Mesenchymal stem cell (in vitro differentiated cells and primary cell): Measurements from ENCODE around the gene EFTUD2.

ENCODE experiments used
- DNase-seq: peaks from one replicate; pipeline ENCODE4 v3.0.0-alpha.2; 2013
- H2AFZ ChIP-seq: one replicate; pipeline ENCODE4 v1.6.1; 2013; ENCODE audit warnings: low read depth, mild to moderate bottlenecking, control low read depth, inconsistent platforms, low read length, moderate library complexity
- H2AK5ac ChIP-seq: 2 replicates; pipeline ENCODE4 v1.6.1; 2013; ENCODE audit warnings: low read length, moderate library complexity, mild to moderate bottlenecking, inconsistent platforms; ENCODE audit not compliant: severe bottlenecking
- H2BK120ac ChIP-seq: one replicate; pipeline ENCODE4 v1.6.1; 2013; ENCODE audit warnings: low read depth, mild to moderate bottlenecking, inconsistent platforms, low read length, moderate library complexity
- H2BK12ac ChIP-seq, 2 experiments: one replicate each; pipeline ENCODE4 v1.6.1; 2013; ENCODE audit warnings: inconsistent platforms in 2 of 2, low read length in 2 of 2, mild to moderate bottlenecking in 2 of 2, moderate library complexity in 2 of 2, control low read depth in 1 of 2
- H2BK15ac ChIP-seq: one replicate; pipeline ENCODE4 v1.6.1; 2013; ENCODE audit warnings: mild to moderate bottlenecking, low read depth, inconsistent platforms; ENCODE audit not compliant: poor library complexity, severe bottlenecking
- H2BK5ac ChIP-seq: 2 replicates; pipeline ENCODE4 v1.6.1; 2013; ENCODE audit warnings: low read depth, mild to moderate bottlenecking, low read length, control low read depth, inconsistent platforms; ENCODE audit not compliant: poor library complexity, severe bottlenecking
- H3K14ac ChIP-seq, 2 experiments: one replicate each; pipeline ENCODE4 v1.6.1; 2013; ENCODE audit warnings: inconsistent platforms in 2 of 2, low read length in 2 of 2, control low read depth in 1 of 2, mild to moderate bottlenecking in 1 of 2, moderate library complexity in 1 of 2
- H3K18ac ChIP-seq, 2 experiments: one replicate each; pipeline ENCODE4 v1.6.1; 2013; ENCODE audit warnings: inconsistent platforms in 2 of 2, low read length in 2 of 2, control low read depth in 1 of 2, low read depth in 1 of 2, mild to moderate bottlenecking in 1 of 2
- H3K23ac ChIP-seq, 2 experiments: one replicate each; pipeline ENCODE4 v1.6.1; 2013; ENCODE audit warnings: inconsistent platforms in 2 of 2, low read length in 2 of 2, mild to moderate bottlenecking in 2 of 2, moderate library complexity in 2 of 2, control low read depth in 1 of 2
- H3K27ac ChIP-seq: 2 replicates; pipeline ENCODE4 v1.5.1; 2013; ENCODE audit warnings: mild to moderate bottlenecking, moderate library complexity, low read length, control low read depth, inconsistent platforms; ENCODE audit not compliant: poor library complexity, severe bottlenecking
- H3K27me3 ChIP-seq, 2 experiments: 2 replicates each; pipeline versions ENCODE4 v1.6.1 to v1.7.0; 2013; ENCODE audit warnings: low read length in 2 of 2, mild to moderate bottlenecking in 2 of 2, moderate library complexity in 2 of 2, control low read depth in 1 of 2, inconsistent platforms in 1 of 2; ENCODE audit not compliant: control insufficient read depth in 1 of 2, insufficient read depth in 1 of 2
- H3K36me3 ChIP-seq, 2 experiments: 2 replicates each; pipeline versions ENCODE4 v1.6.1 to v1.7.0; 2013; ENCODE audit warnings: low read length in 2 of 2, control low read depth in 1 of 2, inconsistent platforms in 1 of 2, low read depth in 1 of 2, mild to moderate bottlenecking in 1 of 2; ENCODE audit not compliant: insufficient read depth in 2 of 2, control insufficient read depth in 1 of 2
- H3K4ac ChIP-seq, 2 experiments: one replicate each; pipeline ENCODE4 v1.6.1; 2013; ENCODE audit warnings: inconsistent platforms in 2 of 2, low read length in 2 of 2, mild to moderate bottlenecking in 2 of 2, moderate library complexity in 2 of 2, control low read depth in 1 of 2, low read depth in 1 of 2
- H3K4me1 ChIP-seq: 2 replicates; pipeline ENCODE4 v1.6.1; 2013; ENCODE audit warnings: low read depth, low read length, control low read depth; ENCODE audit not compliant: control insufficient read depth, insufficient read depth
- H3K4me2 ChIP-seq: 2 replicates; pipeline ENCODE4 v1.6.1; 2013; ENCODE audit warnings: low read length, mild to moderate bottlenecking, inconsistent platforms; ENCODE audit not compliant: poor library complexity, severe bottlenecking
- H3K4me3 ChIP-seq, 2 experiments: 2 replicates each; pipeline versions ENCODE4 v1.5.1 to v1.7.0; 2013; ENCODE audit warnings: low read length in 2 of 2, mild to moderate bottlenecking in 2 of 2, control low read depth in 1 of 2, low read depth in 1 of 2; ENCODE audit not compliant: insufficient read depth in 1 of 2
- H3K79me1 ChIP-seq: replicated peaks from 2 replicates; pipeline ENCODE4 v1.6.1; 2013; ENCODE audit warnings: mild to moderate bottlenecking, control low read depth, low read length, inconsistent platforms; ENCODE audit not compliant: poor library complexity, severe bottlenecking
- H3K9ac ChIP-seq: 2 replicates; pipeline ENCODE4 v1.7.0; 2013; ENCODE audit warnings: mild to moderate bottlenecking, low read length, moderate library complexity
- H3K9me3 ChIP-seq: 2 replicates; pipeline ENCODE4 v1.7.0; 2013; ENCODE audit warnings: mild to moderate bottlenecking, low read length; ENCODE audit not compliant: control insufficient read depth
- H4K8ac ChIP-seq: one replicate; pipeline ENCODE4 v1.6.1; 2013; ENCODE audit warnings: inconsistent platforms, mild to moderate bottlenecking, low read length, moderate library complexity
- H4K91ac ChIP-seq: one replicate; pipeline ENCODE4 v1.6.1; 2013; ENCODE audit warnings: mild to moderate bottlenecking, low read length, inconsistent platforms
- WGBS: methylation state at CpG from one replicate; pipeline ENCODE4 v1.1.7; 2013; ENCODE audit warnings: mixed read lengths; 5-methylcytosine and 5-hydroxymethylcytosine counted together

Gene EFTUD2

DNA sequence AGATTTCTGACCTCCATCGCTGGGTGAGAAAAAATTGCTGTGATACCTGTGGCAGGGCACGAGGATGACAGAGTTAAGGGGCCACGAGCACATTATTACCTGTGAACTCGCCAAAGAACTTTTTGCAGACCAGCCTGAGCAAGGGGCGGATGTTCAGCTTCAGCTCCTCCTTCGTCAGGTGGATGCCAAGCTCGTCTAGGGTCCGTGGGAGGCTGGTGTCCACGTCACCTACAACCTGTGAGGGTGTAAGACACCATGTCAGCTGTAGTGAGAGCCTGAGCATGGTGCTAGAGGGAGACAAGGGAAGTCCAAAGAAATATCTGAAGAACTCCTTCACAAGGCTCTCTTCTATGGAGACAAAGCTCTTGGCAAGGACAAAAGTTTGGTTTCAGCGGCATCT lies 34.4 kb downstream of the EFTUD2 start:
- no peak overlapping the region for H2BK120ac ChIP-seq
- peaks cover 7% of the 10 kb centered on the region for H3K79me1 ChIP-seq
- H2AFZ ChIP-seq: no peak overlapping the region
- H3K18ac ChIP-seq: no peak overlapping the region
- no peak overlapping the region for H2BK5ac ChIP-seq
- no peak overlapping the region for H4K91ac ChIP-seq
- peak overlapping the region in 1 of 2 experiments; percentile 30 for H2BK12ac ChIP-seq
- 75% methylated on average over 10 of the region's 10 CpGs for WGBS
- no peaks in the 10 kb centered on the region for H3K4me1 ChIP-seq
- no peak overlapping the region for H2BK15ac ChIP-seq
- H2AK5ac ChIP-seq: no peak overlapping the region
- H3K9ac ChIP-seq: no peak overlapping the region
- H3K36me3 ChIP-seq: peaks cover 64 to 89% of the 10 kb centered on the region in 2 experiments
- no peaks in the 10 kb centered on the region for H3K9me3 ChIP-seq
- H3K27ac ChIP-seq: no peak overlapping the region
- no peak overlapping the region for H3K4me3 ChIP-seq
- no peak for DNase-seq
- no peak overlapping the region for H3K23ac ChIP-seq
- no peak overlapping the region for H3K4ac ChIP-seq
- no peaks in the 10 kb centered on the region for H3K27me3 ChIP-seq
- H3K4me2 ChIP-seq: no peak overlapping the region
- no peak overlapping the region for H3K14ac ChIP-seq
- H4K8ac ChIP-seq: no peak overlapping the region

DNA sequence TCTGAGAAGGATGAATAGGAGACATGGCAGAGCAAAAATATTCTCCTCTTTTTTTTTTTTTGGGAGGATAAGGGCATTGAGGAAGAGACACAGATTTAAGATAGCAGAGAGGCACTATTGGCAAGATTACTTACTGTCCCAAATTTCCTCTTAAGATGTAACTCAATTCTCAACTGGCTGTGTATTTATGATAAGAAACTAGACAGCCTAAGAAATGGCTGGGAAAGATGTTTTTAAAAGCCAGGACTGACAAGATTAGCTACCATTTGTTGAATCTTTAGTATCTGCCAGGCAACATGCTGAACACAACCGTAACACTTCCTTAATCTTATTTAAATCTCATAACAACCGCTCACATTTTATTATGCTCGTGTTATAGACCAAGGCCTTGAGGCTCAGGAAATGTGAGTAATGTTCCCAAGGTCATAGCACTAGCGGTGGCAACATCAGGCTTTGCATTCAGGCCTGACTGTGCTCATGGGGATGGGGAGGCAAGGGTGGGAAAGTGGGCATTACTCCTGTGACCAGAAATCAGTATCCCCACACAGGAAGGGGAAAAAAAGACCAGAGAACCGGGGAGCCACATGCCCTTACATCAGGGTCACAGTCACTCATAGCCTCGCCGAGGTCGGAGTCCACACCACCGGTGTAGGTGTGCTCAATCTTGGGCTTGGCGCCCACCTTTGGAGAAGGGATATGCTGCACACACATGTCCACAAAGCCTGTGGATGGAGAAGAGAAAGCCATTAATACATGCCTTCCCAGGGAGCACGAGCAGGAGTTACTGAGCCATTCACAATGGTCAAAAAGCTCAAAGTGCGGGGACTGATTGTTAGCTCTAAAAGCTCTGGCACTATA lies 36.0 kb downstream of the EFTUD2 start:
- DNase-seq: no peak
- Histone ChIP-seq H3K9me3 (no peaks in the 10 kb centered on the region), H3K27ac (no peak overlapping the region), H2BK15ac (no peak overlapping the region), H3K27me3 (no peaks in the 10 kb centered on the region), H3K4me3 (no peak overlapping the region), H3K18ac (no peak overlapping the region), H4K91ac (no peak overlapping the region), H3K9ac (no peak overlapping the region), H2AFZ (no peak overlapping the region), H3K14ac (no peak overlapping the region), H2BK120ac (no peak overlapping the region), H2AK5ac (no peak overlapping the region), H2BK12ac (no peak overlapping the region), H4K8ac (no peak overlapping the region), H3K4ac (no peak overlapping the region), H3K23ac (no peak overlapping the region), H3K4me1 (no peaks in the 10 kb centered on the region), H3K36me3 (peaks cover 68 to 89% of the 10 kb centered on the region in 2 experiments), H3K79me1 (peaks cover 7% of the 10 kb centered on the region), H2BK5ac (no peak overlapping the region), H3K4me2 (no peak overlapping the region)
- WGBS: 96% methylated on average over 12 of the region's 12 CpGs

DNA sequence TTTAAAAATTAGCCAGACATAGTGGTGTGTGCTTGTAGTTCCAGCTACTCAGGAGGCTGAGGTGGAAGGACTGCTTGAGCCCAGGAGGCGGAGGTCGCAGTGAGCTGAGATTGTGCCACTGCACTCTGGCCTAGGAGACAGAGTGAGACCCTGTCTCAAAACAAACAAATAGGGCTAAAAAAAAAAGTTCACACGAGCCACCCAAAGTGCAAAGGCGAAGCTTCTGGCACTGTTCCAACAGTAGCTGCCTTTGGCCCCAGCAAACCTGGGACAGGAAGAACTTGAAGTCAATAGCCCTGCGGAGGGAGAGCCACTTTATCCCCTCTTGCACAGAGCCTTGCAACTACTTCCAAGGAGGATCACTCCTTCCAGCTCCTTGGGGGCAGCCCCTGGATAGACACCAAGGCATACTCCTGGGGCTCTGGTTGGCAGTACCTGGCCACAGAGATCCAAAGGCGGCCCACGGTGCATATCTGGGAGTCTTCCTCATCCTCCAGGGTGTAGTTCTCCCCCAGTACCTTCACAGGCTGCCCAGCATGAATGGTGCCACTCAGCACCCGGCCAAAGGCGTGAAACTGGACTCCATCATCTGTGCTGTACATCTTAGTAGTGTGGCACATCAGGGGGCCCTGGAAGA lies 36.8 kb downstream of the EFTUD2 start:
- no peak overlapping the region for H3K9ac ChIP-seq
- no peak overlapping the region for H2BK15ac ChIP-seq
- no peak for DNase-seq
- no peaks in the 10 kb centered on the region for H3K4me1 ChIP-seq
- H3K9me3 ChIP-seq: no peaks in the 10 kb centered on the region
- H2BK120ac ChIP-seq: no peak overlapping the region
- no peak overlapping the region for H2AFZ ChIP-seq
- 94% methylated on average over 9 of the region's 9 CpGs for WGBS
- H3K27me3 ChIP-seq: no peaks in the 10 kb centered on the region
- H3K4me2 ChIP-seq: no peak overlapping the region
- no peak overlapping the region for H3K4me3 ChIP-seq
- peaks cover 7% of the 10 kb centered on the region for H3K79me1 ChIP-seq
- no peak overlapping the region for H4K8ac ChIP-seq
- H3K27ac ChIP-seq: no peak overlapping the region
- no peak overlapping the region for H3K14ac ChIP-seq
- H3K23ac ChIP-seq: no peak overlapping the region
- H3K36me3 ChIP-seq: peaks cover 68 to 87% of the 10 kb centered on the region in 2 experiments
- H3K18ac ChIP-seq: no peak overlapping the region
- H2AK5ac ChIP-seq: no peak overlapping the region
- no peak overlapping the region for H3K4ac ChIP-seq
- no peak overlapping the region for H2BK5ac ChIP-seq
- H2BK12ac ChIP-seq: no peak overlapping the region
- no peak overlapping the region for H4K91ac ChIP-seq

DNA sequence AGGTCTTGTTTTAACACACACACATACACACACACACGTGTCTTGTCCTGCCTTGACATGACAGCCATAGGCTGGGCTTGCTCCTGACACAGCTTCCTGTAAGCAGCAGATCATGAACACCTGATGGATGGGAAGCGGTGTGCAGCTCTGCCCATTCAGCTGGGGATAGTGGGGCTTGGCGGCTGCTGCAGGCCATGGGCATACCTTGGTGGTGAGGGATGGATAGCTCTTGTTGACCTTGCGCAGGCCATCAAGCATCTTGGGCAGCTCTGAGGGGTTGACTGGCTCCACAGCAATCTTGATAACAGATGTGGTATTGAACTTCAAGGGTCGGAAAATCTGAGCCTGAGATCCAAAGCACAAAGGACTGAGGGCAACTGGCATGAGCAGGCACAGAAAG lies 39.5 kb downstream of the EFTUD2 start:
- Histone ChIP-seq H3K9ac (no peak overlapping the region), H2AK5ac (no peak overlapping the region), H2BK120ac (no peak overlapping the region), H3K4ac (no peak overlapping the region), H2AFZ (no peak overlapping the region), H4K91ac (no peak overlapping the region), H3K36me3 (peaks cover 74 to 94% of the 10 kb centered on the region in 2 experiments), H3K14ac (no peak overlapping the region), H3K4me2 (no peak overlapping the region), H3K23ac (no peak overlapping the region), H2BK5ac (no peak overlapping the region), H3K27me3 (no peaks in the 10 kb centered on the region), H2BK12ac (no peak overlapping the region), H3K4me3 (no peak overlapping the region), H3K9me3 (no peaks in the 10 kb centered on the region), H3K18ac (no peak overlapping the region), H3K4me1 (no peaks in the 10 kb centered on the region), H3K79me1 (peaks cover 10% of the 10 kb centered on the region), H3K27ac (no peak overlapping the region), H2BK15ac (no peak overlapping the region), H4K8ac (no peak overlapping the region)
- 95% methylated on average over 5 of the region's 5 CpGs for WGBS
- DNase-seq: no peak
